Measurements from ENCODE around the gene GPR137. TPM values are rescaled to one million over a fixed set of nuclear protein-coding genes. Genes with fewer than 3 reads are reported as not detected.
A peak's percentile ranks its signal among the peaks of the same experiment; 100 is the strongest.

The GPR137 gene
- total RNA-seq, 1 donor = 13.9 TPM

DNA sequence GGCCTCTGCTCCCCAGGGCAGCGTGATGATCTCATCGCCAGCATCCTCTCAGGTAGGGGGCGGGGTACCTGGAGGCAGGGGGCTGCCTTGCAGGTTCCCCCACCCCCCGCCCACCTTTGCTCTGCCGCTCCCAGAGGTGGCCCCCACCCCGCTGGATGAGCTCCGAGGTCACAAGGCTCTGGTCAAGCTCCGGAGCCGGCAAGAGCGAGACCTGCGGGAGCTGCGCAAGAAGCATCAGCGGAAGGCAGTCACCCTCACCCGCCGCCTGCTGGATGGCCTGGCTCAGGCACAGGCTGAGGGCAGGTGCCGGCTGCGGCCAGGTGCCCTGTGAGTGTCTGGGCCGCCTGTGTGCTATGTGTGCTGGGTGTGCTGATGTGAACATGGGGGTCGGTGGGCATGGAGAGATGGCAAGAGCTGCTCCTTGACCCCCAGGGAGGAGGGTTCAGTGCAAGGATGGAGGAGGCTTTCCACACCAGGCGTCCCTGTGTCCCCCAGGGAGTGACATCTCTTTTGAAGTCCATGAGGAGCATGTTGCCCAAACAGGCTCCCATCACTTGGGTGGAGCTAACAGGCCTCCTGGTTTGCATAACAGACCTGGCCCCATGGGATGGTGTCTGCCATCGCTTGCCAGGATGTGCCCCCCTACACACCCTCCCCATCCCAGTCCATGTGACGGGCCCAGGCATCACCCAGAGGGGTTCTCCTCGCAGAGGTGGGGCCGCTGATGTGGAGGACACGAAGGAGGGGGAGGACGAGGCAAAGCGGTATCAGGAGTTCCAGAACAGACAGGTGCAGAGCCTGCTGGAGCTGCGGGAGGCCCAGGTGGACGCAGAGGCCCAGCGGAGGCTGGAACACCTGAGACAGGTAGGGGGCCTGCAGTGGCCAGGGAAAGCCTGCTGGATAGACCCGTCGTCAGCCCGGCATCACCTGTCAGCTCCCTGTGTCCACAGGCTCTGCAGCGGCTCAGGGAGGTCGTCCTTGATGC, 20.2 kb upstream of the GPR137 start:
- peaks cover 22% of the 10 kb centered on the region for H3K4me1 ChIP-seq (ENCODE audit: insufficient read depth, low read length)
- no peaks in the 10 kb centered on the region for H3K27me3 ChIP-seq (ENCODE audit: insufficient read depth, low read length)
- H3K9me3 ChIP-seq (ENCODE audit: low read depth, low read length) = no peaks in the 10 kb centered on the region

GRCh38 chr11:64266339-64266738, 19.3 kb upstream of the GPR137 start:
- H3K4me3 ChIP-seq (ENCODE audit: low read length) = no peak overlapping the region
- H3K27me3 ChIP-seq (ENCODE audit: insufficient read depth, low read length) = no peaks in the 10 kb centered on the region
- no peaks in the 10 kb centered on the region for H3K9me3 ChIP-seq (ENCODE audit: low read depth, low read length)
- peaks cover 26% of the 10 kb centered on the region for H3K4me1 ChIP-seq (ENCODE audit: insufficient read depth, low read length)

More for the DNA sequence above, 20.2 kb upstream of the GPR137 start:
- H3K4me3 ChIP-seq (ENCODE audit: low read length) = no peak overlapping the region

DNA sequence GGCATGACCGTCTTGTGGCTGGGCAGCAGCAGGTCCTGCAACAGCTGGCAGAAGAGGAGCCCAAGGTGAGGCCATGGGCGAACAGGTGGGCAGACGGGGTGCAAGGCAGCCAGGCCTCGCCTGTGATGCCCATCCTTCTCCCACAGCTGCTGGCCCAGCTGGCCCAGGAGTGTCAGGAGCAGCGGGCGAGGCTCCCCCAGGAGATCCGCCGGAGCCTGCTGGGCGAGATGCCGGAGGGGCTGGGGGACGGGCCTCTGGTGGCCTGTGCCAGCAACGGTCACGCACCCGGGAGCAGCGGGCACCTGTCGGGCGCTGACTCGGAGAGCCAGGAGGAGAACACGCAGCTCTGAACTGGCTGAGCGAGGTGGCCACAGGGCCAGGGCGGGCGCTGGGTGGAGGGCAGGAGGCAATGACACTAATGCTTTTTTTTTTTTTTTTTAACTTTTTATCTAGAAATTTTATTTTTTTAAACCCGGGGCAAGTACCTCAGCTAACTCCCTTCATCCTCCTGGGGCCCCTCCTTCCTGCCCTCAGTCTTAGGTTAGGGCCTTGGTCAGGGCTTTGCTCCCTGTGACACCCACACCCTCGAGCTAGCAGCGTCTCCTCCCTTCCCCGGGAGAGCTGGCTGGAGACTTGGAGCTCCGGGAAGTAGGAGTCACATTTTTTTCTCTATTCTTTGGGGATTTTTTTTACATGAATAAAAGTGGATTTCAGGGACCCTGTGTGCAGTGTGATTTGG, 18.3 kb upstream of the GPR137 start:
- Histone ChIP-seq H3K27me3 (ENCODE audit: insufficient read depth, low read length) (no peaks in the 10 kb centered on the region), H3K4me1 (ENCODE audit: insufficient read depth, low read length) (peaks cover 35% of the 10 kb centered on the region), H3K9me3 (ENCODE audit: low read depth, low read length) (no peaks in the 10 kb centered on the region), H3K4me3 (ENCODE audit: low read length) (no peak overlapping the region)

- Histone ChIP-seq H3K4me1 (ENCODE audit: insufficient read depth, low read length) (peaks cover 35% of the 10 kb centered on the region), H3K27me3 (ENCODE audit: insufficient read depth, low read length) (no peaks in the 10 kb centered on the region), H3K4me3 (ENCODE audit: low read length) (peak overlapping the region; percentile 66), H3K9me3 (ENCODE audit: low read depth, low read length) (no peaks in the 10 kb centered on the region)
Observed at GRCh38 chr11:64268025-64268892, 17.4 kb upstream of the GPR137 start.

GRCh38 chr11:64268893-64269539, 16.6 kb upstream of the GPR137 start:
- Histone ChIP-seq H3K9me3 (ENCODE audit: low read depth, low read length) (no peaks in the 10 kb centered on the region), H3K27me3 (ENCODE audit: insufficient read depth, low read length) (no peaks in the 10 kb centered on the region), H3K4me1 (ENCODE audit: insufficient read depth, low read length) (peaks cover 35% of the 10 kb centered on the region), H3K4me3 (ENCODE audit: low read length) (peak overlapping the region; percentile 66)

- H3K27me3 ChIP-seq (ENCODE audit: insufficient read depth, low read length) = no peaks in the 10 kb centered on the region
- peak overlapping the region; percentile 66 for H3K4me3 ChIP-seq (ENCODE audit: low read length)
- H3K4me1 ChIP-seq (ENCODE audit: insufficient read depth, low read length) = peaks cover 35% of the 10 kb centered on the region
- H3K9me3 ChIP-seq (ENCODE audit: low read depth, low read length) = no peaks in the 10 kb centered on the region
Observed at GRCh38 chr11:64269540-64270220, 16.0 kb upstream of the GPR137 start.

DNA sequence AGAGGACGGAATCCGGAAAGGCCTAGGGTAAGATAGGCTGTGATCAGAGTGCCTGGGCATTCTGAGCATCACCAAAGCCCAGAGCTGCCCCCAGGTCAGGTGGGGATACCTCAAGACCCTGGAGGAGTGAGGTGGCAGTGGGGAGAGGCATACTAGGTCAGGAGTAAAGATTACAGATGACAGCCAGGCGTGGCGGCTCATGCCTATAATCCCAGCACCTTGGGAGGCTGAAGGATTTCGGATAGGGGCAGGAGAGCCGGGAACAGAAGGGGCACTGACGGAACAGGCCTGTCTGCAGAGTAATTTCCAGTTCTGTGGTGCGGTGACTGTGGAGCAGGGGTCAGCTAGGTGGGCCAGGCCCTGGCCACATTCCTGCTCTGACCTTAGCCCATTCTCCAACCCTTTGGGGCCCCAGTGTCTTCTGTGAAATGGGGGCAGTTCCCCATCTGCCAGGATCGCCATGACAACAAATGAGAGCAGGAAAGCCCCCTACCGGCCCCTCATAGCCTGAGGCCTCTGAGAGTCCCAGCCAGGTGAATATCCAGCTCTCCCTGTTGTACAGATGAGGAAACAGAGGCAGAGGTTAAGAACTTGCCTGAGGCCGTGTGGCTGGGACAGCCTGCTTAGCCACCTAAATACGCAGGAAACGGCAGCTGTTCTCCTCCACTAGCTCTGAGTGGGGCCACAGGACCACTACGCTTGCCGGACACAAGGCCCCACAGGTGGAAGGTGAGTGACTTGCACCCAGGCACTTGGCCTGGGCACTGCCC, 10.4 kb upstream of the GPR137 start:
- Histone ChIP-seq H3K9me3 (ENCODE audit: low read depth, low read length) (no peaks in the 10 kb centered on the region), H3K27me3 (ENCODE audit: insufficient read depth, low read length) (no peaks in the 10 kb centered on the region)

DNA sequence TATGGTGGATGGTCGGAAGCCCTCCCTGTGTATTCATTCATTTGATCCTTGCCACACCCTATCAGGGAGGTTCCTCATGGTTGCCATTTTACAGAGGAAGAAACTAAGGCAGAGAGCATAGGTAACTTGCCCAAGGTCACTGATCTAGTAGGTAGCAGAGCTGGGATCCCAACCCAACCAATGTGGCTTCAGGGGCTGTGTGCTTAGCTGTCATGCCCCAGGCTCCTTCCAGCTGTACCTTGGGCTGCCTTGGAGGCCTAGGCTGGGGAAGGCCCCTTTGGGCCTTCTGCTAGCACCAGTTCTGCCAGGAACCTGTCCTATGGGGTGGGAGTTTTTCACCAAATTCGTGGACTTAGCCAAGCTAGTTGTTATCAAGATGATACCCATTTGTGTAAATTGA, 9.8 kb upstream of the GPR137 start:
- no peaks in the 10 kb centered on the region for H3K27me3 ChIP-seq (ENCODE audit: insufficient read depth, low read length)
- no peaks in the 10 kb centered on the region for H3K9me3 ChIP-seq (ENCODE audit: low read depth, low read length)
- no peak overlapping the region for H3K4me3 ChIP-seq (ENCODE audit: low read length)
- H3K4me1 ChIP-seq (ENCODE audit: insufficient read depth, low read length) = peaks cover 9% of the 10 kb centered on the region

More for the DNA sequence above, 10.4 kb upstream of the GPR137 start:
- Histone ChIP-seq H3K4me1 (ENCODE audit: insufficient read depth, low read length) (peaks cover 15% of the 10 kb centered on the region), H3K4me3 (ENCODE audit: low read length) (no peak overlapping the region)

DNA sequence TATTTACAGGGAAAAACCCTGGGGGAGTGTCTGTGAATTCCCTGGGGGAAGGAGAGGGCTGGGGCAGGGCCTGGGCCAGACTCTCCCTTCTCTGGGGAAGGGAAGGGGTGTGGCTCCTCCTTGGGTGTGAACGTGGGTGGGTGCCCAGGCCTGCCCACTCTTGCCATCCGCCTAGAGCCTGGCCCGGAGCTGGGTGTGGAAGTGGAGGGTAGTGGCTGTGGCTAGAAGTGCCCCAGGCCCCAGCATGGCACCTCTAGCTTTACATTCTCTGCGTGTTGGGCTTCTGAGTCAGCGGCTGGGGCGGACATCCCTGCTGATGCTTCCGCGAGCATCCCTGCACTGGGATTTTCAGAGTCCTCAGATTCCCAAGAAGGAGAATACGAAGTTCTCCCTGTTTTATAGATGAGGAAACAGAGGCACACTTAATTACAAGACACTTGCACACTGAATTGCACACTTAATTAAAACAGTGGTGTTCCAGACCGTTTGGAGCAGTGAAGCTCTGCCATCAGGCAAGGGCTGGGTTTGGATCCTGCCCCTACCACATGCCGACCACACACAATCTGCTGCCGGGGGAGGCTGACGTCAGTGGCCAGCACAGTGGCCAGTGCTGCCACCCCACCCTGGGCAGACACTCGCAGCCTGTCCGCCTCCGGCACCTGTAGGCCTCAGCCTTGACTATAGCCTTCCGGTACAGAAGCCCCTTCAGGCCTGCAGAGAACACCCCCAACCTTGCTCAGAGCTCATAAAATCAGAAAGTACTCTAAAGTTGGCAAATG, 8.8 kb upstream of the GPR137 start:
- peaks cover 5% of the 10 kb centered on the region for H3K4me1 ChIP-seq (ENCODE audit: insufficient read depth, low read length)
- no peaks in the 10 kb centered on the region for H3K9me3 ChIP-seq (ENCODE audit: low read depth, low read length)
- no peak overlapping the region for H3K4me3 ChIP-seq (ENCODE audit: low read length)
- no peaks in the 10 kb centered on the region for H3K27me3 ChIP-seq (ENCODE audit: insufficient read depth, low read length)

DNA sequence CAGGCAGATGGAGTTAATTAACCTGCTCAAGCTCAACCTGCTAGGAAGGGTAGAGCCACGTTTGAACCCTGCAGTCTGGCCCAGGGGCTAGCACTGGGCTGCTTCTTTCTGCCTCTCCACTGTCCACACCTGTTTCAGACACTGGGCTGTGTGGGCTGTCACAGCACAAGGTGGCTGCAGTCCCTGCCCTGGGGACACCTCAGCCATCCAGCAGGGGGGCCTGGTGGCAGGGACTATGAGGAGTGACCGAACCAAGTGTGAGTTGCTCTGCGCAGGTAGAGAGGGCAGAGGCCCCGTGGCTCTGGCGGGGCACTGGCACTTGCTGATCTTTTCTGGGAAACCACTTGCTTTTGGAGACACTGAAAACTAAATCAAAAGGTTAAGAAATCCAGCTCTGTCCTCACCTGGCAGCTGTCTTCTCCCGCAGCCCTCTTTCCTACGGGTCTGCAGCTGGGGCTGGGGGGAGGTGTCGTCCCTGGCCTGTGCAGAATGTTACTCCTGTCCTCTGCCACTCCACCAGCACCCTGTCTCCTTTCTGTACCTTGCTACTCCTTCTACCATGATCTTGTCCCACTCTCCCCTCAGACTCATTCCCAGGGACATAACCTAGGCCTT, 7.0 kb upstream of the GPR137 start:
- H3K4me3 ChIP-seq (ENCODE audit: low read length) = no peak overlapping the region
- peaks cover 4% of the 10 kb centered on the region for H3K4me1 ChIP-seq (ENCODE audit: insufficient read depth, low read length)
- H3K27me3 ChIP-seq (ENCODE audit: insufficient read depth, low read length) = no peaks in the 10 kb centered on the region
- H3K9me3 ChIP-seq (ENCODE audit: low read depth, low read length) = no peaks in the 10 kb centered on the region

DNA sequence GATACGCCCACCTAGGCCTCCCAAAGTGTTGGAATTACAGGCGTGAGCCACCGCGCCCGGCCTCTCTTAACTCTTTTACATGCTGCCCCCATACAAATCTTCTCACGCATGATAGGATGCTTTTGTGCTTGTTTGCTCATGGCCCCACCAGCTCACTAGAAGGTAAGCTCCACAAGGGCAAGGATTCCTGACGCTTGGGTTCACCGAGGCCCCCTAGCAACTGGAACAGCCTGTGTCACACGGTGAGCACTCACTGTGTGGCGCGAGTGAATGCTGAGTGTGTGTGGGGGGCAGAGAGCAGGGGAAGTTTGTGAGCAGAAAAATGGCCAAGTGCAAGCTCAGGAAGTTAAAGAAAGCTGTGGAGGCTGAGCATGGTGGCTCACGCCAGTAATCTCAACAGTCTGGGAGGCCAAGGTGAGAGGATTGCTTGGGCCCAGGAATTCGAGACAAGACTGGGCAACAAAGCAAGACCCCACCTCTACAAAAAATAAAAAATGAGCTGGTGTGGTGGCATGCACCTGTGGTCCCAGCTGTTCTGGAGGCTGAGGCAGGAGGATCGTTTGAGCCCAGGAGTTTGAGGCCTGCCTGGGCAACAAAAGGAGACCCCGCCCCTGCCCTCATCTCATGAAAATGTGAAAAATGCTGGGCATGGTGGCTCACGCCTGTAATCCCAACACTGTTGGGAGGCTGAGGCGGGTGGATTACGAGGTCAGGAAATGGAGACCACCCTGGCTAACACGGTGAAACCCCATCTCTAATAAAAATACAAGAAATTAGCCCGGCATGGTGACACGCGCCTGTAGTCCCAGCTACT, 3.5 kb upstream of the GPR137 start:
- no peaks in the 10 kb centered on the region for H3K9me3 ChIP-seq (ENCODE audit: low read depth, low read length)
- peaks cover 19% of the 10 kb centered on the region for H3K4me1 ChIP-seq (ENCODE audit: insufficient read depth, low read length)
- H3K4me3 ChIP-seq (ENCODE audit: low read length) = no peak overlapping the region
- no peaks in the 10 kb centered on the region for H3K27me3 ChIP-seq (ENCODE audit: insufficient read depth, low read length)

DNA sequence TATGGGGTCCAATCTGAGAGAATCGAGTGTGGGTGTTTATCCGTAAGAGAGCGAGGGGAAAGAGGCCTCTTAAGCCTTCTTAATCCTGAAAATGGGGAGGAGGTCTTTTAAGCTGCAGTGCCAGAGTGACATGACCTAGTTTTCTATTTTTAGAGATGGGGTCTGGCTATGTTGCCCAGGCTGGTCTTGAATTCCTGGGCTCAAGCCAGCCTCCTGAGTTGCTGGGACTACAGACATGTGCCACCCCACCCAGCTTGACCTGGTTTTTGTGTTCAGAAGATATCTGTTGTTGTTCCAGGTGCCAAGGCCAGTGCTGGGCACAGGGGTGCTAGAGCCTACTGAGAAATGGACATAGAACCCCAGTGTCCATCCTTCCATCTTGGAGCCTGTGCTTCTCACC, 2.6 kb upstream of the GPR137 start:
- Histone ChIP-seq H3K27me3 (ENCODE audit: insufficient read depth, low read length) (no peaks in the 10 kb centered on the region), H3K4me1 (ENCODE audit: insufficient read depth, low read length) (peaks cover 19% of the 10 kb centered on the region), H3K9me3 (ENCODE audit: low read depth, low read length) (no peaks in the 10 kb centered on the region), H3K4me3 (ENCODE audit: low read length) (no peak overlapping the region)

Data from mononuclear cell (primary cell).